Stimulated activated CD8-positive, alpha-beta memory T cell treated with anti-CD3 and anti-CD28 coated beads, Interleukin-15, amount 100 ng/mL, for 24 hours (primary cell): ENCODE data around the gene ZNF653.

Experiments
- DNase-seq: peaks from one replicate; pipeline ENCODE4 v3.0.0-alpha.2; 2020; ENCODE audit warnings: low read depth

The ZNF653 gene

DNA sequence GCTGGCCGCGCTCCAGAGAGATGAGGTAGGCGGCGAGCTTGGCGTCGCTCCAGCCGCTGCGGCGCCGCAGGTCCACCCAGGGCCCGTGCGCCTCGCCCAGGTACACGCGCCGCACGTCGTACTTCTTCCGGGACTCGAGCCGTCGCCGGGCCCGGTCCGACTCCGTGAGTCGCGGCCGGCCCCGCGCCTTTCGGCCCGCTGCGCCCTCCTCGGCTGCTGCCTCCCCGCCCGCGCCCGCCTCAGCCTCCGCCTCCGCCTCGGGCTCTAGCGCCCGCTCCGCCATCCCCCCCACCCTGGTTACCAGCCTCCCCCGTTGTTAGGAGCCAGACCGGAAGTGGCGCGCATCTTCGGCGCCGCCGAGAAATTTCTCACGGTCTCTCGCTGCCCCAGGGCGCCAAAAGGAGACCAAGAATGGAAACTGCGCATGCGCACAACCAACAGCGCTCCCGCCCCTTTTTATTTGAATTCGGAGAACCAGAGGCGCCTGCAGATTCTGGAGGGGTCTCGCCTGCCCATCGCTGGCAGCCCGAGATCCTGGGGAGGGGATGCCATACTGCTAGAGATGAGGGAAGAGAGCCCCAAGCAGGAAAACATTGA lies at the start of gene ZNF653:
Gene ZNF653, minus strand, starts transcription at position 336 of the 597 bp plus-strand sequence. Its CDS starts 53 bp downstream, at position 283.
- peak; percentile 95 for DNase-seq

GRCh38 chr19:11555246-11555645 lies 49.6 kb upstream of the ZNF653 start:
- DNase-seq: no peak

DNA sequence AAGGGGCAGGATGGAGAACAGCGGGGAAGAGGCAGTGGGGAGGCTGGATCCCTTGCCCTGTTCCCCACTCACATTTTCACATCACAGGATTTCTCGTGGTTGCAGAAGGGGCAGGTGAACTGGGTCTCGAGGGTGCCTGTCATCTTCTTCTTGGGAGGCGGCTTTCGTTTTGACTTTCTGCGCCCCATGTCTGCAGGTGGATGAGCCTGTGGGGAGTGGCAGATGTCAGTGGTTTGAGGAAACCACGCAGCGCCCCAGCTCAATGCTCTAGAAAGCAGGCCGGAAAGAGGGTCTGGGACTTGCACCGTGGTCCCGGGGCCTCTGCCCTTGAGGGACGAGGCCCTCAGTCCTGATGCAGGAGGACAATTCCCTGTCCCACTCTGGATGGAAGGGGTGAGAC lies 48.5 kb upstream of the ZNF653 start:
- DNase-seq: no peak

GRCh38 chr19:11552666-11553372 lies 47.2 kb upstream of the ZNF653 start:
- DNase-seq: no peak

DNA sequence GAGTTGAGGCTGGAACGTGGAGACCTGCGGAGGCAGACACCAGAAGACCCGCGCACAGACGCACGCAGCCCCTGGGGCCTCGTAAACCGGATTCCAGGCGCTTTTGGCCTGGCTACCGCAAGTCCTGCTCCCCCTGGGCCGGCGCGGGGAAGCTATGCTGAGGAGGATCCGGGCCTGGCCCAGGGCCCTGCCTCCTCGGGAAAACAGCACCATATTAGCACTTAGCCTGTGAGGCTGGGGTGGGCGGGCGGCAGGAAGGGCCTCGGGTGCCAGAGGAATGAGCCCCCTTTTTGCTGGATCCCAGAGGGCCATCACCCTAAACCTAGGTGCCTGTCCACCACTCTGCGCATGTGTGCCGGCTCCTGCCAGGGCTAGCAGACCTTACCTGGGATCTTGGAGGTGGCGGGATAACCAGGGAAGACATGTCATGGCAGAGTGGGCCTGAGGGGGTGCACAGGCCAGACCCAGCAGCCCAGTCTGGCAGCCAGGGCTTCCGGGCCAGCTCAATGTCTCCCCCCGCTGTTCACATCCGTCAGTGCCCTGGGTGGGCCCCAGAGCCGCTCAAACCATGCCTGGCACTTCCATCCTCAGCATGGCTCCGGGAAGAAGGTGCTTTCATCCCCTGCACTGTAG lies 46.1 kb upstream of the ZNF653 start:
- DNase-seq: no peak

DNA sequence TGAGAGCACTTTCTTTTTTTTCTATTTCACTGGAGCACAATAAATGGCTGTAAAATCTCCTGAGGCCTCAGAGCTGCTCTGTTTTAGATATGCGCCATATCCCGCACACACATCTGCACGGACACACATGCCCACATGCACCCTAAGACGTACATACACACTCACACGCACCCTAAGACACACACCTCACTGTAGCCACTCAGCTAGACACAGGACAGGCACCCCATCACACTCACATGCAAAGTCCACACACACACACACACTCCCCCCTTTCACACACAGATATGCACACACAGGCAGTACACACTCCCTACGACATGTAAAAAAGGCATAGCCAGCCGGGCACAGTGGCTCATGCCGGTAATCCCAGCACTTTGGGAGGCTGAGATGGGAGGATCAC lies 44.6 kb upstream of the ZNF653 start:
- no peak for DNase-seq

DNA sequence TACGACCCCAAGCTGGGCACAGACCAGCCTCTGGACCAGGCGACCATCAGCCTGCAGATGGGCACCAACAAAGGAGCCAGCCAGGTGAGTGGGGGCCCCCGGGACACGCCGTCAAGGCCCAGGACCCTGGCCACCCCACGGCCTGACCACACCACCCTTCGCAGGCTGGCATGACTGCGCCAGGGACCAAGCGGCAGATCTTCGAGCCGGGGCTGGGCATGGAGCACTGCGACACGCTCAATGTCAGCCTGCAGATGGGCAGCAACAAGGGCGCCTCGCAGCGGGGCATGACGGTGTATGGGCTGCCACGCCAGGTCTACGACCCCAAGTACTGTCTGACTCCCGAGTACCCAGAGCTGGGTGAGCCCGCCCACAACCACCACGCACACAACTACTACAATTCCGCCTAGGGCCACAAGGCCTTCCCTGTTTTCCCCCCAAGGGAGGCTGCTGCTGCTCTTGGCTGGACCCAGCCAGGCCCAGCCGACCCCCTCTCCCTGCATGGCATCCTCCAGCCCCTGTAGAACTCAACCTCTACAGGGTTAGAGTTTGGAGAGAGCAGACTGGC lies 43.8 kb upstream of the ZNF653 start:
- no peak for DNase-seq

GRCh38 chr19:11547929-11548700 lies 42.5 kb upstream of the ZNF653 start:
- no peak for DNase-seq

GRCh38 chr19:11541238-11541637 lies 35.6 kb upstream of the ZNF653 start:
- DNase-seq: no peak

DNA sequence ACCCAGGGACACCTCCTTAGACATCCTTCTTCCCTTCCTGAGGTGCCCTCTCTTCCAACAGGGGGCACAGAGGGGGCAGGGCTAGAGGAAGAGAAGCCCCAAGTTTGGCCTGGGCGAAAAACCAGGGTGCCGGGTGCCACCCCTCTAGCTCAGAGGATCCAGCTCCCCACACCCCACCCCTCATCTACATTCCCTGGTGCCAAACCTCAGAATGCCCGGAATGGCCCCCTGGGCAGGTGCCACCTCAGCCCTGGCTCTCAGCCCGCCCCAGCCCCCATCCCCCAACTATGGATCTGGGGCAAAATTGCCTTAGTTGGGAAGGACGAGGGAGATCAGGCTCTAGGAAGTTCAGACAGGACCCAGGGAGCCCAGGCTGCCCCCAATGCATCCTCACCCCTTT lies 35.0 kb upstream of the ZNF653 start:
- no peak for DNase-seq

DNA sequence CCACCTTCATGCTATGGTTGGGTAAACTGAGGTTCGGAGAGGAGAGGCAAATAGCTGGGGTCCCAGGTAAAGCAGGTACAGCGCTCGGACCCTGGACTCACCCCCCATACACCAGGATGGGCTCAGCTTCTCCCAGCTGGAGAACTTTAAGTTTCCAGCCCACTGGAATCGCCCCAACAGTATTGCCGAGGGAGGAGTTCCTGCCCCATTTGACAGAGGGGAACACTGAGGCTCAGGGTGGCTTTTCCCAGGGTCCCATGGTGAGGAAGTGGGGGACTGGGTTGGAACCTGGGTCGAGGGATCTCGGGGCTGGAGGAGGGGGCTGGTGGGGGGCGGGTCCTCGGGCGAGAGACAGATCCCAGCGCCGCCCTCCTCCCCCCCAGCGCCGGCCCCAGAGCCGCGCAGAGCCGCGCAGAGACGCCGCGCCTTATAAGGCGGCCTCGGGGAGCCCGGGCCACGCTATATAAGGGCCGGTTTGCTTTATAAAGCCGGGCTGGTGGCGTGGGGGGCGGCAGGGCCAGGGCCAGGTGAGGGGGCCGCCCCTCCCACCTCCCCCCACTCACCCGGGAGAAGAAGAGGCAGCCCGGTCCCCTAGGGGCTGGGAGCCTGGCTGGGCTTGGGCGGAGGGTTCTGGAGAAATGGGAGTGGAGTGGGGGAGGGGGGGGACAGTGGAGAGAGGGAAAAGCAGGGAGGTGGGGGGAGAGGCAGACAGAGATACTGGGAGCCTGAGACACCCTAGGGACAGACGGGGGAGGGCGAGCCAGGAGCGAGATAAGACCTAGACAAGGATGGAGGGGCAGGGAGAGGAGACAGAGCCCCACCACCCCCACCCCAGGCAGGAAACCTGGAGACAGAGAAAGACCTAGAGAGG lies 34.1 kb upstream of the ZNF653 start:
- DNase-seq: no peak

DNA sequence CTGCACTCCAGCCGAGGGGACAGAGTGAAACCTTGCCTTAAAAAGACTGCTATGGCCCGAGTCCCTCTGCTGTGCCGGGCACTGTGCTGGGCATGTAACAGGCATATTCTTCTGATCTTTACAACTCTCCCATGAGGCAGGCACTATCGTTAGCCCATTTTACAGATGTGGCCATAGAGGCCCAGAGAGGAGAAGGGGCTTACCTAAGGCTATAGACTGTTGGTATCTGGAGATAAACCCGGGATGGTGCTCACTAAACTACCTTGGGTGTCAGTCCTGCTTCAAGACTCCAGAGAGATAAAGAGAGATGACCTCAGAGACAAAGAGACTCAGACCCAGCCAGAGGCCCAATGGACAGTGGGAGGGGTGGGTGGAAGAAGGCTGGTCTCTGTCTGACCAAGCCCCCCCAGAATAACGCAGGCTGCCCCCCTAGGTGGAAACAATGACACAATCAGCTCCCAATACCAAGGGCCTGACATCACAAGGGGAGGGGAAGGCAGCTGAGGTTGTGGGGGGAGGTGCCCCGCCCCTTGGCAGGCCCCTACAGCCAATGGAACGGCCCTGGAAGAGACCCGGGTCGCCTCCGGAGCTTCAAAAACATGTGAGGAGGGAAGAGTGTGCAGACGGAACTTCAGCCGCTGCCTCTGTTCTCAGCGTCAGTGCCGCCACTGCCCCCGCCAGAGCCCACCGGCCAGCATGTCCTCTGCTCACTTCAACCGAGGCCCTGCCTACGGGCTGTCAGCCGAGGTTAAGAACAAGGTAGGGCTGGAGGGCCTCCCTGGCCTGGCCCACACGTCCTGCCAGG lies 32.8 kb upstream of the ZNF653 start, which contains the start of gene CNN1:
Gene CNN1, plus strand, starts transcription at position 620 of the 805 bp plus-strand sequence. Its CDS starts 77 bp downstream, at position 697.
- no peak for DNase-seq

DNA sequence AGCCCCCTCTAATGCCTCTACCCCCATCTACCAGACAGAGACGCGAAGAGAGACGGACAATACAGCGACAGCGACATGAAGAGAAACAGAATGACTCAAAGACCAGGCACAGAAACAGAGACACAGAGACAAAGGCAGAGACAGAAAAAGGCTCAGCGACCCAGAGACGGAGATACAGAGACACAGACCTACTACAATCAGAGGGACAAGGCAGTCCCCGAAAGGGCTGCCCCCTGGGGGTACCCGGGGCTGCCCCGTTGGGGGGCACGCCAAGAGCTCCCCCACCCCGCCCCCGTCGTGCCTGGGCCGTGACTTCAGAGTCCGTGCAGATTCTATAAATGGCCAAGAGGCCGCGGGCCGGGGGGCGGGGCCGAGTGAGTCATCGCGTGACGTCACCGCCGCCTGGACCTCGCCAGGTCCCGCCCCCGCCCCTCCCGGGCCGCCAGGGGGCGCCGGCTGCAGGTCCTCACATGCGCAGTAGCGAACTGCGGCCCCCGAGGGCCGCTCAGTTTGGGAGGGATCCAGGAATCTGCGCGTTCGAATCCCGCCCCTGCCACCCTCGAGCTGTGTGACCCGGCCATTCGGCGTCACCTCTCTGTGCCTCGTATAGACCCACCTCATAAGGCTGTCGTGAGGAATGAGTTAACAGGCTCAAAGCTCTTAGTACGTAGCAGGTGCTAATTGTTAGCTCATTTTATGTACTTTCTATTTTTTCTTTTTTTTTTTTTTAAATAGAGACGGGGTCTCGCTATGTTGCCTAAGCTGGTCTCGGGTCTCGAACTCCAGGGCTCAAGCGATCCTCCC lies 30.4 kb upstream of the ZNF653 start:
- DNase-seq: peak; percentile 79

GRCh38 chr19:11534948-11535347 lies 29.3 kb upstream of the ZNF653 start:
- DNase-seq: no peak

GRCh38 chr19:11534538-11534937 lies 28.9 kb upstream of the ZNF653 start:
- no peak for DNase-seq

GRCh38 chr19:11530432-11530831 lies 24.8 kb upstream of the ZNF653 start:
- no peak for DNase-seq

GRCh38 chr19:11528551-11529341 lies 23.1 kb upstream of the ZNF653 start, which contains the start of gene ECSIT:
TSS of gene ECSIT (minus strand) at chr19:11529134. CDS start at chr19:11519170, 9,964 bp downstream.
- peak; percentile 67 for DNase-seq

- DNase-seq: no peak
These were observed 13.5 kb upstream of the ZNF653 start for GRCh38 chr19:11519138-11519537.
